WTC11 (cell line): ENCODE measurements around the gene CYP39A1. TPM values are rescaled to one million over a fixed set of nuclear protein-coding genes. Genes with fewer than 3 reads are reported as not detected.

Experiments
- ATAC-seq: fragments of 200-7000 bp; cut with Tn5 transposase; 2 replicates; pipeline ENCODE4 v1.10.0; 2021; ENCODE audit warnings: mild to moderate bottlenecking, moderate library complexity
- CTCF ChIA-PET: fragments of 300-600 bp; sonication (Branson Sonifier 250); formaldehyde crosslinking; loops from one replicate; lab custom pipeline; 2021; ENCODE audit warnings: antibody characterized with exemption; lab: Charles Lee
- POLR2A ChIA-PET: fragments of 350-600 bp; sonication (Branson Sonifier 250); formaldehyde crosslinking; loops from one replicate; lab custom pipeline; 2021; ENCODE audit warnings: antibody characterized with exemption; lab: Charles Lee
- DNase-seq: peaks from one replicate; pipeline ENCODE4 v3.0.0; 2021; ENCODE audit warnings: low spot score
- H3K27ac Mint-ChIP-seq: 2 replicates; pipeline ENCODE4 v1.8.0; 2021; ENCODE audit warnings: mixed read lengths
- H3K27me3 Mint-ChIP-seq: 2 replicates; pipeline ENCODE4 v1.8.0; 2021; ENCODE audit warnings: low read depth, mild to moderate bottlenecking, moderate library complexity, mixed read lengths
- H3K36me3 Mint-ChIP-seq: 2 replicates; pipeline ENCODE4 v1.8.0; 2021; ENCODE audit warnings: mixed read lengths
- H3K4me1 Mint-ChIP-seq: 2 replicates; pipeline ENCODE4 v1.8.0; 2022; ENCODE audit warnings: mixed read lengths
- H3K4me3 Mint-ChIP-seq: 2 replicates; pipeline ENCODE4 v1.8.0; 2021; ENCODE audit warnings: mild to moderate bottlenecking, moderate library complexity, mixed read lengths
- H3K9me3 Mint-ChIP-seq: 2 replicates; pipeline ENCODE4 v1.8.0; 2021; ENCODE audit warnings: mixed read lengths
- ATF1 ChIP-seq: sonication (generic); formaldehyde crosslinking; IDR thresholded peaks from 2 replicates; pipeline ENCODE4 v1.8.1; 2023; ENCODE audit warnings: mild to moderate bottlenecking, moderate library complexity, missing genetic modification reagents
- ETV6 ChIP-seq: sonication (generic); formaldehyde crosslinking; IDR thresholded peaks from 2 replicates; pipeline ENCODE4 v1.8.1; 2022; ENCODE audit warnings: mild to moderate bottlenecking, missing genetic modification reagents
- FOXJ3 ChIP-seq: sonication (generic); formaldehyde crosslinking; IDR thresholded peaks from 2 replicates; pipeline ENCODE4 v1.9.0; 2021; ENCODE audit warnings: missing genetic modification reagents, mild to moderate bottlenecking, borderline replicate concordance
- KAT7 ChIP-seq: sonication (generic); formaldehyde crosslinking; IDR thresholded peaks from 2 replicates; pipeline ENCODE4 v1.8.1; 2023; ENCODE audit warnings: missing genetic modification reagents, mild to moderate bottlenecking, borderline replicate concordance
- NR1H2 ChIP-seq: sonication (generic); formaldehyde crosslinking; IDR thresholded peaks from 2 replicates; pipeline ENCODE4 v1.9.0; 2021; ENCODE audit warnings: mild to moderate bottlenecking, moderate library complexity, missing genetic modification reagents
- OVOL2 ChIP-seq: fragments of 250-450 bp; sonication (Bioruptor Pico); IDR thresholded peaks from 2 replicates; pipeline ENCODE4 v1.9.0; 2021; ENCODE audit warnings: mild to moderate bottlenecking, borderline replicate concordance
- RORB ChIP-seq: fragments of 250-450 bp; sonication (Bioruptor Pico); IDR thresholded peaks from 2 replicates; pipeline ENCODE4 v1.9.0; 2021; ENCODE audit warnings: mild to moderate bottlenecking
- SMAD3 ChIP-seq: sonication (generic); formaldehyde crosslinking; IDR thresholded peaks from 2 replicates; pipeline ENCODE4 v1.8.0; 2022; ENCODE audit warnings: missing genetic modification reagents, mild to moderate bottlenecking, borderline replicate concordance
- total RNA-seq: library from RNA; stranded (reverse); gene quantifications from 3 replicates; pipeline ENCODE4 v1.2.3, GENCODE V29; 2021
- TF ChIP-seq, protein P1 (sequence below): fragments of 250-450 bp; sonication (Bioruptor Pico); IDR thresholded peaks from 2 replicates; pipeline ENCODE4 v1.9.0; 2021; ENCODE audit warnings: mild to moderate bottlenecking
- TF ChIP-seq, protein P2 (sequence below): sonication (generic); formaldehyde crosslinking; conservative IDR thresholded peaks from 2 replicates; pipeline ENCODE4 v1.8.1; 2023; ENCODE audit warnings: mild to moderate bottlenecking, low read depth, missing genetic modification reagents, moderate library complexity
- TF ChIP-seq, protein P3 (sequence below): fragments of 250-450 bp; sonication (Bioruptor Pico); IDR thresholded peaks from 2 replicates; pipeline ENCODE4 v2.1.2; 2022; ENCODE audit warnings: mild to moderate bottlenecking, moderate library complexity
- TF ChIP-seq, protein P4 (sequence below): sonication (generic); formaldehyde crosslinking; IDR thresholded peaks from 2 replicates; pipeline ENCODE4 v1.8.0; 2022; ENCODE audit warnings: mild to moderate bottlenecking, missing genetic modification reagents
- TF ChIP-seq, protein P5 (sequence below): sonication (generic); formaldehyde crosslinking; IDR thresholded peaks from 2 replicates; pipeline ENCODE4 v1.8.0; 2022; ENCODE audit warnings: mild to moderate bottlenecking, missing genetic modification reagents
- TF ChIP-seq, protein P6 (sequence below): fragments of 200-600 bp; IDR thresholded peaks from 2 replicates; pipeline ENCODE4 v1.8.0; 2022; ENCODE audit warnings: antibody characterized with exemption
- TF ChIP-seq, protein P7 (sequence below): fragments of 250-450 bp; sonication (Bioruptor Pico); IDR thresholded peaks from 2 replicates; pipeline ENCODE4 v1.9.0; 2021; ENCODE audit warnings: mild to moderate bottlenecking
- TF ChIP-seq, protein P8 (sequence below): fragments of 250-450 bp; sonication (Bioruptor Pico); IDR thresholded peaks from 2 replicates; pipeline ENCODE4 v1.9.0; 2021; ENCODE audit warnings: moderate library complexity, mild to moderate bottlenecking, inconsistent platforms, borderline replicate concordance
- TF ChIP-seq, protein P9 (sequence below): sonication (generic); formaldehyde crosslinking; IDR thresholded peaks from 2 replicates; pipeline ENCODE4 v1.8.1; 2023; ENCODE audit warnings: mild to moderate bottlenecking, moderate library complexity, missing genetic modification reagents

CYP39A1 gene
- total RNA-seq, 1 experiment from 2014 or later, result 1.6 TPM

DNA sequence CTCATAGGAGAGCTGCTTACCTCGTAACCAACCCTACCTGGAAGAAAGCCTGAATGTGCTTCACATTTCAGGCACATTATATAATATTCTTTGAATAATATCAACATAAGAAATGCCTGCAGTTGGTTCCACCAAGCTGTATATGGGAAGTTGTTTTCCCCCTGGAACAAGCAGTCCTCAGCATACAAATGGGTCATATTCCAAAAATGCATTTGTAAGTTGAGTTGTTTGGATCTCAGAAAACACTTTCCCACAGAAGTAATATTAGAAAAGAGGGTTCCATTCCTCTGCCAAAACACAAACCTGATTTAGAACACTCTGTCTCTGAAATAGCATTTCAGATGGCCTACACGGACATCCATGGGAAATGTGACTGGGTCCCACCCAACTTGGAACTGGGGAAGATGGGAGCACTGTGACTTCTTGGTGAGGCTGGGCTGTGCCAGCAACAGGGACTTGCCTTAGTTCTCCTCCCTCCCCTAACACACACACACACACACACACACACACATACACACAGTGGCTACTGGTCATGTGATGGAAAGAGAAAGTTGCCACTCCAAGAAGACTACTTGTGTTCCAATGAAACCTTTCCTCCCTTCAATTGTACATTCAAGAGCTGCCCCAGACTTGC, 150.0 kb downstream of the CYP39A1 start (continued):
- TF ChIP-seq, protein P1, sequence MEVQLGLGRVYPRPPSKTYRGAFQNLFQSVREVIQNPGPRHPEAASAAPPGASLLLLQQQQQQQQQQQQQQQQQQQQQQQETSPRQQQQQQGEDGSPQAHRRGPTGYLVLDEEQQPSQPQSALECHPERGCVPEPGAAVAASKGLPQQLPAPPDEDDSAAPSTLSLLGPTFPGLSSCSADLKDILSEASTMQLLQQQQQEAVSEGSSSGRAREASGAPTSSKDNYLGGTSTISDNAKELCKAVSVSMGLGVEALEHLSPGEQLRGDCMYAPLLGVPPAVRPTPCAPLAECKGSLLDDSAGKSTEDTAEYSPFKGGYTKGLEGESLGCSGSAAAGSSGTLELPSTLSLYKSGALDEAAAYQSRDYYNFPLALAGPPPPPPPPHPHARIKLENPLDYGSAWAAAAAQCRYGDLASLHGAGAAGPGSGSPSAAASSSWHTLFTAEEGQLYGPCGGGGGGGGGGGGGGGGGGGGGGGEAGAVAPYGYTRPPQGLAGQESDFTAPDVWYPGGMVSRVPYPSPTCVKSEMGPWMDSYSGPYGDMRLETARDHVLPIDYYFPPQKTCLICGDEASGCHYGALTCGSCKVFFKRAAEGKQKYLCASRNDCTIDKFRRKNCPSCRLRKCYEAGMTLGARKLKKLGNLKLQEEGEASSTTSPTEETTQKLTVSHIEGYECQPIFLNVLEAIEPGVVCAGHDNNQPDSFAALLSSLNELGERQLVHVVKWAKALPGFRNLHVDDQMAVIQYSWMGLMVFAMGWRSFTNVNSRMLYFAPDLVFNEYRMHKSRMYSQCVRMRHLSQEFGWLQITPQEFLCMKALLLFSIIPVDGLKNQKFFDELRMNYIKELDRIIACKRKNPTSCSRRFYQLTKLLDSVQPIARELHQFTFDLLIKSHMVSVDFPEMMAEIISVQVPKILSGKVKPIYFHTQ (CRISPR knock-in tag), result no peak

DNA sequence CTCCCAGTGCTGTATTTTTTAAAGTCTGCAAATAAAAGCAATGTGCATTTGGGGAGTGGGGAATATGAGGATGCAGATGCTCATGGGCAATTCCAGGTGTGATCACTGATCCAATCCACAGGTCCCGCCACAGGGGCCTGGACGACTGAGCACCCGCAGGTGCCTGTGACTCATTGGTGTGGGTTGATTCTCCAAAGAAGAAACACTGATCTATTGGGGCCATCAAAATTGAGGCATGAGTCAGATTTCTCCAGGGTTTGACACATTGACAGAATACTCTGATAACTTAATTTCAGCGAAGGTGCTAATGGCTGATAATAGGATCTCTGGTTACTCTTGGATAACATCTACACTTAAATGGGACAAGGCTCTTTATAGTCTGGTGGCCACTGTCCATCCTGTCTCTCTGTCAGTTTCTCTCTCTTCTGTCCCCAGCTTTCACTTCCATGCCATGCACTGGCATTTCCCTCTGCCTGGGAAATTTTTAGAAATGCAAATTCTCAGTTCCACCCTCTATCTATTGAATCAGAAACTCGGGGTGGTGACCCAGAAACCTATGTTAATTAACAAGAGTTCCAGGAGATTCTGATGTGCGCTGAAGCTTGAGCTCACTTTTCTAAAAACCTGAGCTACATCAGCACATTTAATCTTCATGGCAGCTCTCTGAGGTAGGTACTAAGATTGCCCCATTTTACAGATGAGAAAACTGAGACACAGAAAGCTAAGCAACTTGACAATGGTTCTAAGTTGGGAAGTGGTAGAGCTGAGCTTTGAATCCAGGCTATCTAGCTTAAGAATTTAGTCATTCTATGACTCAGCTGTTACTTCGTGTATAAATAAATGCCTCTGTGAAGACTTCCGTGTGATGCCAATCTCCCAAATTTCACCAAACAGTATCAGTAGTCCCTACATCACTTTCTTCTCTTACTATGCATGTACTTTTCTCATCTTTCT, 151.2 kb downstream of the CYP39A1 start:
- Mint-ChIP-seq H3K4me3 (no peak overlapping the region), H3K27ac (no peak overlapping the region), H3K27me3 (no peaks in the 10 kb centered on the region), H3K4me1 (no peaks in the 10 kb centered on the region), H3K9me3 (no peaks in the 10 kb centered on the region), H3K36me3 (no peaks in the 10 kb centered on the region)
- CTCF ChIA-PET, result interaction anchor here (0.5 to 1.2 kb wide), 2 partner anchors 10 to 76 kb away, joined by 3 to 5 read pairs; partner anchors contain the start of gene RCAN2
- no peak for DNase-seq
- POLR2A ChIA-PET, result no interaction called here
- no peak for ATAC-seq
- TF ChIP-seq OVOL2 (CRISPR knock-in tag) (no peak), KAT7 (CRISPR knock-in tag) (no peak), ATF1 (no peak), ETV6 (CRISPR knock-in tag) (no peak), RORB (CRISPR knock-in tag) (no peak), FOXJ3 (CRISPR knock-in tag) (no peak), NR1H2 (CRISPR knock-in tag) (no peak), SMAD3 (no peak)
- TF ChIP-seq, protein P2, sequence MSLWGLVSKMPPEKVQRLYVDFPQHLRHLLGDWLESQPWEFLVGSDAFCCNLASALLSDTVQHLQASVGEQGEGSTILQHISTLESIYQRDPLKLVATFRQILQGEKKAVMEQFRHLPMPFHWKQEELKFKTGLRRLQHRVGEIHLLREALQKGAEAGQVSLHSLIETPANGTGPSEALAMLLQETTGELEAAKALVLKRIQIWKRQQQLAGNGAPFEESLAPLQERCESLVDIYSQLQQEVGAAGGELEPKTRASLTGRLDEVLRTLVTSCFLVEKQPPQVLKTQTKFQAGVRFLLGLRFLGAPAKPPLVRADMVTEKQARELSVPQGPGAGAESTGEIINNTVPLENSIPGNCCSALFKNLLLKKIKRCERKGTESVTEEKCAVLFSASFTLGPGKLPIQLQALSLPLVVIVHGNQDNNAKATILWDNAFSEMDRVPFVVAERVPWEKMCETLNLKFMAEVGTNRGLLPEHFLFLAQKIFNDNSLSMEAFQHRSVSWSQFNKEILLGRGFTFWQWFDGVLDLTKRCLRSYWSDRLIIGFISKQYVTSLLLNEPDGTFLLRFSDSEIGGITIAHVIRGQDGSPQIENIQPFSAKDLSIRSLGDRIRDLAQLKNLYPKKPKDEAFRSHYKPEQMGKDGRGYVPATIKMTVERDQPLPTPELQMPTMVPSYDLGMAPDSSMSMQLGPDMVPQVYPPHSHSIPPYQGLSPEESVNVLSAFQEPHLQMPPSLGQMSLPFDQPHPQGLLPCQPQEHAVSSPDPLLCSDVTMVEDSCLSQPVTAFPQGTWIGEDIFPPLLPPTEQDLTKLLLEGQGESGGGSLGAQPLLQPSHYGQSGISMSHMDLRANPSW (CRISPR knock-in tag), result no peak
- TF ChIP-seq, protein P3, sequence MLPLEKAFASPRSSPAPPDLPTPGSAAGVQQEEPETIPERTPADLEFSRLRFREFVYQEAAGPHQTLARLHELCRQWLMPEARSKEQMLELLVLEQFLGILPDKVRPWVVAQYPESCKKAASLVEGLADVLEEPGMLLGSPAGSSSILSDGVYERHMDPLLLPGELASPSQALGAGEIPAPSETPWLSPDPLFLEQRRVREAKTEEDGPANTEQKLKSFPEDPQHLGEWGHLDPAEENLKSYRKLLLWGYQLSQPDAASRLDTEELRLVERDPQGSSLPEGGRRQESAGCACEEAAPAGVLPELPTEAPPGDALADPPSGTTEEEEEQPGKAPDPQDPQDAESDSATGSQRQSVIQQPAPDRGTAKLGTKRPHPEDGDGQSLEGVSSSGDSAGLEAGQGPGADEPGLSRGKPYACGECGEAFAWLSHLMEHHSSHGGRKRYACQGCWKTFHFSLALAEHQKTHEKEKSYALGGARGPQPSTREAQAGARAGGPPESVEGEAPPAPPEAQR (CRISPR knock-in tag), result no peak
- TF ChIP-seq, protein P4, sequence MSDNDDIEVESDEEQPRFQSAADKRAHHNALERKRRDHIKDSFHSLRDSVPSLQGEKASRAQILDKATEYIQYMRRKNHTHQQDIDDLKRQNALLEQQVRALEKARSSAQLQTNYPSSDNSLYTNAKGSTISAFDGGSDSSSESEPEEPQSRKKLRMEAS (CRISPR knock-in tag), result no peak
- TF ChIP-seq, protein P5, sequence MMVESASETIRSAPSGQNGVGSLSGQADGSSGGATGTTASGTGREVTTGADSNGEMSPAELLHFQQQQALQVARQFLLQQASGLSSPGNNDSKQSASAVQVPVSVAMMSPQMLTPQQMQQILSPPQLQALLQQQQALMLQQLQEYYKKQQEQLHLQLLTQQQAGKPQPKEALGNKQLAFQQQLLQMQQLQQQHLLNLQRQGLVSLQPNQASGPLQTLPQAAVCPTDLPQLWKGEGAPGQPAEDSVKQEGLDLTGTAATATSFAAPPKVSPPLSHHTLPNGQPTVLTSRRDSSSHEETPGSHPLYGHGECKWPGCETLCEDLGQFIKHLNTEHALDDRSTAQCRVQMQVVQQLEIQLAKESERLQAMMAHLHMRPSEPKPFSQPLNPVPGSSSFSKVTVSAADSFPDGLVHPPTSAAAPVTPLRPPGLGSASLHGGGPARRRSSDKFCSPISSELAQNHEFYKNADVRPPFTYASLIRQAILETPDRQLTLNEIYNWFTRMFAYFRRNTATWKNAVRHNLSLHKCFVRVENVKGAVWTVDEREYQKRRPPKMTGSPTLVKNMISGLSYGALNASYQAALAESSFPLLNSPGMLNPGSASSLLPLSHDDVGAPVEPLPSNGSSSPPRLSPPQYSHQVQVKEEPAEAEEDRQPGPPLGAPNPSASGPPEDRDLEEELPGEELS (CRISPR knock-in tag), result no peak
- TF ChIP-seq, protein P6, sequence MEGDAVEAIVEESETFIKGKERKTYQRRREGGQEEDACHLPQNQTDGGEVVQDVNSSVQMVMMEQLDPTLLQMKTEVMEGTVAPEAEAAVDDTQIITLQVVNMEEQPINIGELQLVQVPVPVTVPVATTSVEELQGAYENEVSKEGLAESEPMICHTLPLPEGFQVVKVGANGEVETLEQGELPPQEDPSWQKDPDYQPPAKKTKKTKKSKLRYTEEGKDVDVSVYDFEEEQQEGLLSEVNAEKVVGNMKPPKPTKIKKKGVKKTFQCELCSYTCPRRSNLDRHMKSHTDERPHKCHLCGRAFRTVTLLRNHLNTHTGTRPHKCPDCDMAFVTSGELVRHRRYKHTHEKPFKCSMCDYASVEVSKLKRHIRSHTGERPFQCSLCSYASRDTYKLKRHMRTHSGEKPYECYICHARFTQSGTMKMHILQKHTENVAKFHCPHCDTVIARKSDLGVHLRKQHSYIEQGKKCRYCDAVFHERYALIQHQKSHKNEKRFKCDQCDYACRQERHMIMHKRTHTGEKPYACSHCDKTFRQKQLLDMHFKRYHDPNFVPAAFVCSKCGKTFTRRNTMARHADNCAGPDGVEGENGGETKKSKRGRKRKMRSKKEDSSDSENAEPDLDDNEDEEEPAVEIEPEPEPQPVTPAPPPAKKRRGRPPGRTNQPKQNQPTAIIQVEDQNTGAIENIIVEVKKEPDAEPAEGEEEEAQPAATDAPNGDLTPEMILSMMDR, result no peak
- TF ChIP-seq, protein P7, sequence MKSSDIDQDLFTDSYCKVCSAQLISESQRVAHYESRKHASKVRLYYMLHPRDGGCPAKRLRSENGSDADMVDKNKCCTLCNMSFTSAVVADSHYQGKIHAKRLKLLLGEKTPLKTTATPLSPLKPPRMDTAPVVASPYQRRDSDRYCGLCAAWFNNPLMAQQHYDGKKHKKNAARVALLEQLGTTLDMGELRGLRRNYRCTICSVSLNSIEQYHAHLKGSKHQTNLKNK (CRISPR knock-in tag), result no peak
- TF ChIP-seq, protein P8, sequence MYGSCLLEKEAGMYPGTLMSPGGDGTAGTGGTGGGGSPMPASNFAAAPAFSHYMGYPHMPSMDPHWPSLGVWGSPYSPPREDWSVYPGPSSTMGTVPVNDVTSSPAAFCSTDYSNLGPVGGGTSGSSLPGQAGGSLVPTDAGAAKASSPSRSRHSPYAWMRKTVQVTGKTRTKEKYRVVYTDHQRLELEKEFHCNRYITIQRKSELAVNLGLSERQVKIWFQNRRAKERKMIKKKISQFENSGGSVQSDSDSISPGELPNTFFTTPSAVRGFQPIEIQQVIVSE (CRISPR knock-in tag), result no peak
- TF ChIP-seq, protein P9, sequence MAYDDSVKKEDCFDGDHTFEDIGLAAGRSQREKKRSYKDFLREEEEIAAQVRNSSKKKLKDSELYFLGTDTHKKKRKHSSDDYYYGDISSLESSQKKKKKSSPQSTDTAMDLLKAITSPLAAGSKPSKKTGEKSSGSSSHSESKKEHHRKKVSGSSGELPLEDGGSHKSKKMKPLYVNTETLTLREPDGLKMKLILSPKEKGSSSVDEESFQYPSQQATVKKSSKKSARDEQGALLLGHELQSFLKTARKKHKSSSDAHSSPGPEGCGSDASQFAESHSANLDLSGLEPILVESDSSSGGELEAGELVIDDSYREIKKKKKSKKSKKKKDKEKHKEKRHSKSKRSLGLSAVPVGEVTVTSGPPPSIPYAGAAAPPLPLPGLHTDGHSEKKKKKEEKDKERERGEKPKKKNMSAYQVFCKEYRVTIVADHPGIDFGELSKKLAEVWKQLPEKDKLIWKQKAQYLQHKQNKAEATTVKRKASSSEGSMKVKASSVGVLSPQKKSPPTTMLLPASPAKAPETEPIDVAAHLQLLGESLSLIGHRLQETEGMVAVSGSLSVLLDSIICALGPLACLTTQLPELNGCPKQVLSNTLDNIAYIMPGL, result no peak
